Activated T-helper 1 cell treated with anti-CD3 and anti-CD28 coated beads, Interleukin-2, amount 50 U/mL, for 16 hours (primary cell): ENCODE data around the gene ARAP2.
"Not testable (repeated sequence)": the region's sequence is repeated elsewhere in the genome, so short reads cannot be mapped to it uniquely, and the experiment has no call there.

Source experiments
- DNase-seq, 2 donors: peaks; one replicate each; pipeline ENCODE4 v3.0.0-alpha.2; 2020; ENCODE audit warnings: low read depth in 1 of 2, low spot score in 1 of 2

The ARAP2 gene

DNA sequence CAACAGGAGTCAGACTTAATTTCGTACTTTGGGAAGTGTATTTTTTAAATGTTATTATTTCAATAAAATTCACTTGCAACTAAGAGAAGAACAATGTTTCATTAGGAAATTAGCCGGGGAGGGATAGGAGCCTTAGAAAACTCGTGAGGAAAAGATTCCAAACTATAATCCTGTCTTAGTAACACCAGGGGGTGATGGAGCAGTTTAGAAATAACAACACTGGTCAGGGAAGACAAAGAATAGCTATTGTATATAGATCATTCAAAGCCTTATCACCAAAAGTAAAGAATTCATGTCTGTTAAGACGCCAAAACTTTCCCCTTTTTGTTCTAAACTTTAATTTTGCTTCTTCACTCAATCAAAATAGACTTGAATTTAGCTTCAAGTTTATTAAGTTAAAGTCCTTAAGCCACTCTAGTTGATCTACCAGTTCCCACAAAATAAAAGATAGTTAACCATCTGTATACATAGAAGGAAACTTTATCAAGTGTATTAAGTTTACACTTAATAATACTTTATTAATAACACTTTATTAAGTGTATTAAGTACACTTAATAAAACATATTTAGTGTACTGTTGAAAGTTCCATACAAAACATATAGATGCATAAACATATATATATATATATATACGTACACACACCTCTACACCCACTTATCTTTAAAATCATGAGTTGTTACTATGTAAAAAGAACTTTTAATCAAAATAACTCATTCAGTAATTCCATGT lies 60.5 kb downstream of the ARAP2 start:
- no peak for DNase-seq

DNA sequence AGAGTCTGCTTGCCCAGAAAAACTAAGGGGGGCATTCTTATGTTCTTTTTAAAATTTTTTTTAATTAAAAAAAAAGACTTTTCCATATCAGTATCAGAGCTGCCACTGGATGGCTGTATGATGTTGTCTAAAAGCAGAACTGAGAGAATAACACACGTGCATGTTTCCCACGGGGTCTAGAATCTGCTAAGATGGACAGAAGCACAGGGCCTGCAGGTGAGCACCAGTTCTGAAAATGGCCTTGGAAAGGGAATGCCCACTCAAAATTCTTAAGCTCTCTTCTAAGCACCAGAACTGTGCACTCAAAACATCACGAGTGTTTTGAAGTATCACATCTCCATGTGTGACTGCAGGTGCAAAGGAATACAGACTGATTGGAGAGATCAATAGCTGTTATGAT lies 61.1 kb downstream of the ARAP2 start:
- no peak for DNase-seq

DNA sequence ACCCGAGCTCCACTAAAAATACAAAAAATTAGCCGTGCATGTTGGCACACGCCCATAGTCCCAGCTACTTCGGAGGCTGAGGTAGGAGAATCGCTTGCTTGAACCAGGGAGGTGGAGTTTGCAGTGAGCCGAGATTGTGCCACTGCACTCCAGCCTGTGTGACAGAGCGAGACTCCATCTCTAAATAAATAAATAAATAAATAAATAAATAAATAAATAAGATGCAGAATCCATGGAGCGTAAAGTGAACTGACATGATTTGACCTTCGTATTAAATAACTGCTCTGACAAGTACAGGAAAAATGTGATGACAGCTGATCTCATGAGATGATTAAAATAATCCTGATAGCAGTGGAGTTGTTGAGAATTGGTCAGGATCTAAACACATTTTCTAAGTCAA lies 62.0 kb downstream of the ARAP2 start:
- not testable (repeated sequence) for DNase-seq

DNA sequence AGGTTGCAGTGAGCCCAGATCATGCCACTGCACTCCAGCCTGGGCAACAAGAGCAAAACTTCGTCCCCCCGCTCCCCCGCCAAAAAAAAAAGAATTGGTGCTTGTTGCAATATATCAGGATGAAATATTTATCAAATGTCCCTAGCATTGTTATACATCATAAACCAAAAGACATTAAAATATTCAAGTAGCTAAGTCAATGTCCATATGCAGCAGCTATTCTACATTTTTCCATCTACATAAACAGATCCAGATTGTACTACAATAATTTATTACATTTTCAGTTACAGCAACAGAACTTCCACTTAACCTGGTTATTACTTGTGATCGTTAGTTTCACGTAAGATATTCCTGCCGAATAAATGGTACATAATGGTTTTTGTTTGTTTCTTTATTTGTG lies 64.1 kb downstream of the ARAP2 start:
- no peak for DNase-seq

DNA sequence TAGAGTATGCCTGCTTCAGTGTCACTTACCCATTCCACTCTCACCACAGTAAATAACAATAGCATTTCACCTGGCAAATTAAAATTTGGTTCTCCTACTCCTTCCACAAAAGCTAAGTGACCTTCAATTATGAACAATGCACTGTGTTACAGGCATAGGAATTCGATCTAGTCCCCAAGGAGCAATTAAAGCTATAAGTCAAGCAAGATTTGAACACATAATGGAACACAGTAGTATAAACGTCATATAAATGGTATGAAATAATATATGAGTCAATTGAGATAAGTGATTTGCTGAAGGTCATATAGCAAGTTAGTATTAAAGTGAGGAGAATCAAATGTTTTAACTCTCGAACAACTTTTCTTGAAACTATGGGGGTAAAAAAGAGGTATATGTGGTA lies 65.8 kb downstream of the ARAP2 start:
- DNase-seq, result no peak

DNA sequence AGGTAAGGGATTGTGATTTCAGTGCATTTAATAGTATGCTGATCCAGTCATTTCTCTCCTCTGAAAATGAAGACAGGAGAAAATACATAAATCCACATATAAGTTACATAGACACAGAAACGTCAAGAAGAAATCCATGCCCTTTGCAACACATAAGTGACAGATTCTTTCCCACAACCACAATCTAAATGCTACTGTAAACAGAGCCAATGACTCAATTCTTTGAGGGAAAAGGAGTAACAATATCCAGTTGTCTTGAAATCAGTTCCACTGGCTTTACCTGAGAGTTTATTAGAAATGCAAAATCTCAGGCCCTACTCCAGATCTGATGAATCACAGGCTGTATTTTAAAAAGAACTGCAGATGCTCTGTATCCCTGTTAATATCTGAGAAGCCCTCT lies 66.4 kb downstream of the ARAP2 start:
- DNase-seq, result no peak

DNA sequence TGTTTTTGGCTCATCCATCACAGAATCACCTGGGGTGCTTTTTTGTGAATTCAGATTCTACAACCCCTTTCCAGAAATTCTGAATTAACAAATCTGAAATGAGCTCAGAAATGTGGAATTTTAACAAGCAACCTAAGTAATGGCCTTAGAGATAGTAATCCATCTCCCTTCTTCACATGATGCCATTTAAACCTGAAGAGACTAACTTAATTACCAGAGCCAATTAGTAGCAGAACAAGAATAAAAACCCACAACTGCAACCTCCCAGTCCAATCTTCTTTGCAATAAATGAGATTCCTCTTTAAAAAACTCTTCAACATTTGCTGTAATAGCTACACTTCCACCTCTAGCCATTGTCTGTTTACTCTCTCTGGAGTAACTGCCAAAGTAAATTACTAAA lies 69.7 kb downstream of the ARAP2 start:
- no peak for DNase-seq

DNA sequence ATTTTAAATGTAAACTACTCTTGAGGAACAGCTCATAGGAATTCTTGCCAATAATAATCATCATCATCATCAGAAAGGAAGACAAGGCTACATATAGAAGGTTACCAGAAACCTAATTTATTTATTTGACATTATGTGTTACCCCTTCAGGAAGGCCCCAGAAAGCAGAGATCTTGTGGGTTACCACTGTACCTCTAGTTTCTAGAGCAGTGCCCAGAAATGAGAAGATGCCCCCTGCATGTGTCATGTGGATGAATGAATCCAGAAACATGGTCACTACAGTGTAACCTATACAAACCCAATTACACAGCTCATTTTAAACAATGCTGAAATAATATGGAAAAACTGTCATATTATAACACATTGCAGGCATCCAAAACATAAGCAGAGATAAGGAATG lies 70.4 kb downstream of the ARAP2 start:
- no peak for DNase-seq

DNA sequence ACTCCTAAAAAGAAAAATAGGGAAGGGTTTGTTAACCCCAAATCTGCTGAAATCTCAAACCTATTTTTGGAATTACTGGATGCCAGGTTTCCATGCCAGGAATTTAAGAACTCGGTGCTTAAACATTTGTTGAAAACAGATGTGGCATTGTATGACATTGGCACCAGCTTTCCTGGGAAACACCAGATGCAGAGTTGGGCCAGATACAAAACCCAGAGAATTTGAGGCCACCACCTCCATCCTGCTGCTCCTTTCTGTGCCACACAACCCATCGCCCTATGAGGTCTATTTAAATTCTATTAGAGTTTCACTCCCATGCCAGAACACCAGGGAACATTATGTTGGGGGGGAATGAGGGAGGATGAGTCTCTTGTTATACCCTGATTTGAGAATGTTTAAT lies 71.7 kb downstream of the ARAP2 start:
- DNase-seq, result no peak

DNA sequence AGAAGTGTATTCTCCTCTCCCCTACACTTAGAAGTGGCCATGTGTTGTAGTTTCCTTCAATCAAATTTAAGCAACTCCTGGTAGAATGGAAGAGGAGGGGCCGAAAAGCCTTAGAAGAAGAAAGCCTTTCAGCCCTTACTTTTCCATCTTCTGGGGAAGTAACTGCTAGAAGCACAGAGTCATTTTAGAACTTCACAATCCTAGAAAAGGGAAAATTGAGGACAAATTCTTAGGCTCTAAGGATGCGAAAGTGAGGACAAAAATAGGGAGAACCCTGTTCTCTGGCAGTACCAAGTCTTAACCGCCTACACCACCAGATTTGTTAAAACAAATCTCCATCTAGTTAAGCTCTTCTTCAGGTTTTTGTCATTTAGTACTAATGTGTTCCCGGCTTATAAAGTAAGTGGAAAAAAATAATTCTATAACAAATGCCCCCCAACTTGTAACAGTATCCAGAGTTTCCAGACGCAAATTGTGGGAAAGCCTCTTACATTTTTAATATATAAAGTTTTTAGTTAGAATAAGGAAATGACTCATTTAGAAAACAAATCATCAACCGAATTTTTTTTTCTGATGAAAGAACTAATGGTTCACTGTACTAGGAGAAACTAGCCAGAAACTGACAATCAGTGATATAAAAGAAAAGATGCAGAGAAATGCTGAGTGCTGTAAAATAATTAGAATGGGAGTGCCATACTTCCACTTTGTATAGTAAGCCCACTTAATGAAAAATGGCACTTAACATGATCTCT lies 76.0 kb downstream of the ARAP2 start:
- DNase-seq, result no peak

DNA sequence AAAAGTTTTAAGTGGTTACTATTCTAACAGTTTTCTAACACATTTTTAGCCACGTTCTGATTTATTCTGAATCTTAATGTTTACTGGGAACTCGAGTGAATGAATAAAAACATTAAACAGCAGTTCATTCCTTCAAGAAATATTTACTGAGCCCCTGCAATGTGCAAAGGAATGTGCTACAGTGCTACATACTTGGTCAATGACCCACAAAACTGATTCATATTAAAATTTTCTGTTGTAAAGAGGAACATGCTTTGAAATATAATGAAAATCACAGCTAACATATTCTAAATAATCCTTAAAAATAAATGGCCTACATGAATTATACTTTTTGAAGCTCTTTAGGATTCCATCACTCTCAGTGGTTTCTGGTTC lies 78.7 kb downstream of the ARAP2 start:
- no peak for DNase-seq

DNA sequence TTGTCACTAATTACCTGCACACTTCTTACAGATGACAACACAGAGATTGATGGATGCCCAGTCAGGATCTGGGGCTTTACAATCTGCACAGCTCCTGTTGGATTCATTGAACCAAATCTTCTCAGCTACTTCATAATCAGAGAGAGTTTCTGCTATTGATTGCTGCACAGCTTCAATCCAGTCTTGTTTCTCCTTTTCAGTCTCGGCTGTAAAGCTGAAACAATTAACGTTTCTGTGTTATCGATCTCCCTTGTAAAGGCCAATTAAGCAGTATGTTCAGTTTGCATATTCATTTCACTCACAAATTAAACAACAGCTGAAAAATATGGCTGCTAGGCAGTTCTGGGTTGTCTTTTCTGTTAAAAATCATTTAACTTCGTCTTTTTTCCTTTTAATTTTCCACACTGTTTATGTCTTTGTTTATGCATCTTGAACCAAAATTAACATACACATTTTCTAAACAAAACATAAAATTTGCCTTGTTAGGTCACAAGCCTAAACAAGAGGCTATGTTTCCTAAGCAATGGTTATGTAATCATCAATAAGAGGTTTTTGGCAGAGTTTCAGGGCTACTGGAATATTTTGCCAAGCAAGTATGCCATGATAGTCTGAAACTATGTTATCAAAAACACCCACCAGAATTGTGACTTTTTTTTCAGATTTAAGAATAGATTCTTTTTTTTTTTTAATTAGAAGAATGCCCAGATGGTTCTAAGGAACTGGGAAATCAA lies 79.2 kb downstream of the ARAP2 start:
- DNase-seq, result no peak

DNA sequence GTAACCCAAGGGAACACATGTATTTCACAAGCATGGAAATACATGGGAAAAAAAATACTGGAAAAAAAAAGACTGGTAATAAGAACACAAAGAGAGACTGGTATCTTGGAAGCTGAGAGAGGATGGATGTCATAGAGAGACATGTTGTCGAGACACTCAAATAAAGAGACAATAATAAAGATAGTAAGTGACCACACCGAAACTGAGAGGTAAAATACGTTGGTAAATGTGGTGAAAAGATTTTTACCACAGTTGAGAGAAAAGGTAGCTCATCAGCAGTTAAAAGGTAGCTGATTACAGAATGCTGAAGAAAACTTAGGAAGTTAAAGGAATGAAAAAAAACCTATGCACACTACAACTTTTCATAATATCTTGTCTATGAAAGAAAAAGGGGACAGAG lies 81.1 kb downstream of the ARAP2 start:
- DNase-seq, result no peak

DNA sequence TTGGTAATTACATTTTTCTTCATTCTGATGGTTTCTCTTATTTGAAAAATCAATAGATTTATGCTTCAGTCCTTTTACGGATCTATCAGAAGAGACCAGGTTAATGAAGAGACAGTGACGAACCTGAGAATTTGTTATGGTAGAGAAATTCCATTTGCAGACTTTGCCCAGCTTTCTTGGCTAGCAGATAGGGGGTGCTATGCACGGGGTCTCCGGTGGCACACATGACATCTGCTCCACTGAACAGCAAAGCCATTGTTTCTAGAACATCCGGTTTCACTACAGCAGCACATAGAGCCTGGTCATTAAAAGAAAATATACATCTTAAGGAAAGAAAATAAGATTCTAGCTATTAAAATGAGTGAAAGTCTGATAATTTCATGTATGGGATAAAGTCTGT lies 85.1 kb downstream of the ARAP2 start:
- DNase-seq, result no peak

DNA sequence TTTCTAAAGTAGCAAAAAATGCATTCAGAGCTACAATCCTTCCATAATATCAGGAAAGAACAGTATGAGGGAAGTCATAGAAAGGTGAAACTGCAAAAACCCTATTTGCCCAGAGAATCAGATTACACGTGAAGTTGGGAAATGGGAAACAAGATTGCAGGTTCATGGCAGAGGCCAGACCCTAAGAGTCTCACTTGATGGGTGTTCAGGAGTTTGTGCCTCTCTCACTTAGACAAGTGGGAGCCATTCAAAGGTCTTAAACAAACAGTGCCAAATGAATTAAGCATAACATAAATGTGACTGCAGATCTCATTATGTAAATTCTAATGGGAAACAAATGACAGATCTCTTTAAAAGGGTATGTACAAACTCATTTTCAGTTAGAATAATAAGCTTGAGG lies 91.6 kb downstream of the ARAP2 start:
- no peak for DNase-seq

DNA sequence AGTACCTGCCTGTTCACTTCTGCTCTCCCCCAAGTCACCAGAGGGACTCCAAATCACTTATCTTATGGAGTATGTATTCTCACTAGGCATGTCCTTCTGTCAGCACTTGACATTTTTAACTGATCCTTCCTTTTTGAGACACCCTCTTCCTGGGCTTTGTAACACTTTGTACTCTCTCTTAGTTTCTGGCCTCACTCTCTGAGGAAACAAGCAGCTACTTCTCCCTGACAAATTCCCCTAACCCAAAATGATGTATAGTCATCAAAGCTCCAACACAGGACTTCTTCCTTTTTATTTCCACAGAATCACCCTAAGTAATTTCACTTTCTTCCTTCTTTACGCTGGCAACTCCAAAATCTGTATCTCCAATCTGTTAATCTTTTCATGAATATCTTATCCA lies 101.8 kb downstream of the ARAP2 start:
- no peak for DNase-seq

DNA sequence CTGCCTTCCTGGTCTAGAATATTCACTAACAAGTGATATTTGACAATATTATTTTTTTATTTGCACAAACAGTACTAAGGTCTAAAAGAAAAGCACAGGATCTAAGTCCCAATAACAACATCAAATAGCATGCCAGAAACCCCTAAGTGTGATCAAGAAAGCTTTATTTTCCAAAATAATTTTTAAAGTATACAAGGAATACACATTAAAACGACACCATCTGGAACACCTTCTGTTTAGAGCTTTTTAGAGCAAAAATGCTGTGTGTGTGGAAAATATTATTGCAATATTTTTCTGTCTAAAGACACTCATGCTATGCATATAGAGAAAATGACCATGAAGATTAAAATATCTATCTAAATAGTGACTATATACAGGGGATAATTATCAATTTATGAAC lies 103.1 kb downstream of the ARAP2 start:
- DNase-seq, result no peak

DNA sequence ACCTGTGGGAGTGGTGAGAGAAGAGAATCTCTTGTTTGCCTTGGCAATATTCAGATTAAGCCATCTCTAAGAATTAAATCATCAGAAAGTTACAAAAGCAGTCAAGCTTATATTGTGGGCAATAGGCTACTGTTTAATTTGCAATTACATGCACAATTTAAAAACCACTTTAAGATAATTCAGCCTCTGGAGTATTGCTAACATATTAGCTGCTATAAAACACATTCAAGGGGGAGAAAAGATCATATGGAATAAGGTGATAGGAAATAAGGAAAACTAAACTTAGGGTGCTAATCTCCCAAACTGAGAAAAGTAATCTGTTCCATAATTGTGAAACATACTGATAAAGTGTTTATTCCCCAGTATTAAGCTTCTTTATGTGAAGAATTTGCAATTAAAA lies 103.9 kb downstream of the ARAP2 start:
- no peak for DNase-seq

DNA sequence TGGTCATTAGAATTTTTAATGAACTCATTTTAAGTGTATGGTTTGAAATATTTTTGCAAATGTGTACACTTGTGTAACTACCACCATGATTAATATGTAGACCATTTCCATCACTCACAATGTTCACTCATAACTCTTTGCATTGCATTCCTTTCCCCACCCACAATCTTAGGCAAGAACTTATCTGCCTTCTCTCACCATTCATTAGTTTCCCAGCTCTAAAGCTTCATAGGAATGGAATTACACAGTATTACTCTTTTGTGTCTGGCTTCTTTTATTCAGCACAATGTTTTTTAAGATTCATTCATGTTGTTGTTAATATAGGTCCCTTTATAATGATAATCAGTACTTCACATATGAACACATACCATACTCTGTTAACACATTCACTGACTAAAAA lies 106.1 kb downstream of the ARAP2 start:
- DNase-seq, result no peak

DNA sequence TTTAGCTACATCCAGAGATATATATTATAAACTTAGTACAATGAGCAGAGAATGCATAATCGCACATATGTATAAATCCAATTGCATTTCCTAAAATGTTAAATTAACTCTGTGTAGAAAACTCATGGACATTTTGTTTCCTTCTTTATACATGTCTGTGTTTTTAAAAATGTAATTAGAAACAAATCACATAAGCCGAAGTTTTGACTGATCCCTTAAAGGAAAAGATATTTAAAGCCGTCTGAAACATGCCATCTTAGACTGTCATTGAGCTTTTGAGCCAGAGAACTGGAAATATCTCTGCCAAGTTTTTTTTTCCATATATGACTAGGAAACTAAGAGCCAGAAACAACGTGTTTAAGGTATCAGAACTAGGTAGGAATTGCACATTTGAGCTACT lies 107.0 kb downstream of the ARAP2 start:
- no peak for DNase-seq

DNA sequence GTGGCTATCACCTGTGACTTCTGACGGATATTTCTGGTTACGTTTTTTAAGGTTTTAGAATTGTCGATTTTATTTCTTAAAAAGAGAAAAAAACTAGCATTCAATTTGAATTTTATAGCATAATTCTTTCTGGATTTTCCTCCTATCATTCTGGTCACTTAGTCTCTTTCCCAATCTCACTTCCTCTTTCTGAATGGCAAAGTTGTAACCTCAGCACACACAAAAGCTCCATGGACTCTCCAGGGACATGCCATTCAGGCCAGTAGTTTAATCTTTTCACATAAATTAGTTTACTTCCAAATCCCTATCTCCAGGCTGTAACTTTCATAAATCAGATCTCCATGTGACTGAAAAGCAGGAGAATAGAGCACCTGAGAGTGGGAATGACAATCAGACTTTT lies 110.7 kb downstream of the ARAP2 start:
- no peak for DNase-seq

DNA sequence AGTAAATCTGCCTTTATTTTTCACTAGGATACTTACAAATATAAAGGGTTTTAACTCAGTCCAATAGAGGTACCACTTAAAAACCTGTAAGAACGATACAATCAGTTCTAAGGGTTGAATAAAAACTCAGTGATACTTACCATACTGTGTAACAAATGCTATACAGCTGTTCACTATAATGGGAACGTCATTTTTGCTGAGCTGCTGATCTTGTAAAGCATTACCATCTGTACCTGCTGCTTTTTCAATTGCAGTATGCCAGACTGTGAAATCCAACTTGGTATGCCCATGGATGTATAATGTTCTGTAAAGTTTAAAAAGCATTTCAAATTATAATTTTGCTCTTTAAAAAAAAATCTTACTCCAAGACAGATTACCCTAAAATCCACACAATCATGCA lies 111.2 kb downstream of the ARAP2 start:
- DNase-seq, result no peak
